RWPE2 (cell line): ENCODE measurements around the gene NUP62CL.

Experiments used
- ATAC-seq: fragments of 200-7000 bp; cut with Tn5 transposase; 3 replicates; pipeline ENCODE4 v1.9.1; 2021; ENCODE audit warnings: low read depth
- DNase-seq: peaks from one replicate; pipeline ENCODE4 v3.0.0-alpha.2; 2020; ENCODE audit warnings: low spot score
- H3K27ac ChIP-seq: fragments of 450-650 bp; 2 replicates; pipeline ENCODE4 v1.5.1; 2017; ENCODE audit warnings: mild to moderate bottlenecking; ENCODE audit not compliant: poor library complexity, severe bottlenecking
- H3K27me3 ChIP-seq: fragments of 250-450 bp; sonication (Bioruptor Pico); 2 replicates; pipeline ENCODE4 v1.5.1; 2021; ENCODE audit warnings: mild to moderate bottlenecking, moderate library complexity; ENCODE audit not compliant: insufficient read depth, poor library complexity, severe bottlenecking
- H3K36me3 ChIP-seq: fragments of 250-450 bp; sonication (Bioruptor Pico); 2 replicates; pipeline ENCODE4 v1.5.1; 2020; ENCODE audit warnings: low read depth, mild to moderate bottlenecking, moderate library complexity
- H3K4me1 ChIP-seq: fragments of 250-450 bp; sonication (Bioruptor Pico); 2 replicates; pipeline ENCODE4 v1.5.1; 2021; ENCODE audit warnings: mild to moderate bottlenecking, moderate library complexity; ENCODE audit not compliant: insufficient read depth, poor library complexity, severe bottlenecking
- H3K4me3 ChIP-seq: fragments of 250-450 bp; sonication (Bioruptor Pico); 2 replicates; pipeline ENCODE4 v1.5.1; 2021; ENCODE audit warnings: mild to moderate bottlenecking, moderate library complexity; ENCODE audit not compliant: severe bottlenecking
- H3K9me3 ChIP-seq: fragments of 250-450 bp; sonication (Bioruptor Pico); 2 replicates; pipeline ENCODE4 v1.5.1; 2021; ENCODE audit warnings: mild to moderate bottlenecking, moderate library complexity; ENCODE audit not compliant: severe bottlenecking
- TF ChIP-seq, protein P1 (sequence below): fragments of 450-650 bp; IDR thresholded peaks from one replicate; pipeline ENCODE4 v1.5.1; 2017; ENCODE audit warnings: mild to moderate bottlenecking, moderate library complexity; ENCODE audit not compliant: poor library complexity, severe bottlenecking

NUP62CL gene

DNA sequence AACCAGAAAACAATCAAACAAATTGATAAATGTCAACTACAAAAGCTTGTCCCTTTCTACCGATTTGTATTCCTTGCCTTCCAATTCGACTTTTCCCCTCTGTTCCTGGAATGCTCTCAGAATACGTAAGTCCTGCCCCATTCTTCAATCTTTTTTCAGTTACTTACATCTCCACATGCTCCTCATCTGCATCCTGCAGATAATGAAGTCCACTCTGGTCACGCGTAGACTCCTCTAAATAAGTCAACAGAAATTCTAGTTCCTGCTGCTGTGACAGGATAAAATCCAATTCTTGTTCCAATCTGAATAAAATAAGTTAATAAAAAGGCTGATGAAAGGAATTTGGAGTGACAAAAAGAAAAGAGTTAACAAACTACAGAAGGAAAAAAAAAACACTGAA lies 53.2 kb downstream of the NUP62CL start:
- TF ChIP-seq, protein P1, sequence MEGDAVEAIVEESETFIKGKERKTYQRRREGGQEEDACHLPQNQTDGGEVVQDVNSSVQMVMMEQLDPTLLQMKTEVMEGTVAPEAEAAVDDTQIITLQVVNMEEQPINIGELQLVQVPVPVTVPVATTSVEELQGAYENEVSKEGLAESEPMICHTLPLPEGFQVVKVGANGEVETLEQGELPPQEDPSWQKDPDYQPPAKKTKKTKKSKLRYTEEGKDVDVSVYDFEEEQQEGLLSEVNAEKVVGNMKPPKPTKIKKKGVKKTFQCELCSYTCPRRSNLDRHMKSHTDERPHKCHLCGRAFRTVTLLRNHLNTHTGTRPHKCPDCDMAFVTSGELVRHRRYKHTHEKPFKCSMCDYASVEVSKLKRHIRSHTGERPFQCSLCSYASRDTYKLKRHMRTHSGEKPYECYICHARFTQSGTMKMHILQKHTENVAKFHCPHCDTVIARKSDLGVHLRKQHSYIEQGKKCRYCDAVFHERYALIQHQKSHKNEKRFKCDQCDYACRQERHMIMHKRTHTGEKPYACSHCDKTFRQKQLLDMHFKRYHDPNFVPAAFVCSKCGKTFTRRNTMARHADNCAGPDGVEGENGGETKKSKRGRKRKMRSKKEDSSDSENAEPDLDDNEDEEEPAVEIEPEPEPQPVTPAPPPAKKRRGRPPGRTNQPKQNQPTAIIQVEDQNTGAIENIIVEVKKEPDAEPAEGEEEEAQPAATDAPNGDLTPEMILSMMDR, result no peak
- ATAC-seq (no peak), DNase-seq (no peak)
- peaks cover 8% of the 10 kb centered on the region for H3K4me1 ChIP-seq
- no peak overlapping the region for H3K27ac ChIP-seq
- H3K36me3 ChIP-seq, result no peaks in the 10 kb centered on the region
- no peaks in the 10 kb centered on the region for H3K9me3 ChIP-seq
- no peak overlapping the region for H3K4me3 ChIP-seq
- H3K27me3 ChIP-seq, result no peaks in the 10 kb centered on the region

DNA sequence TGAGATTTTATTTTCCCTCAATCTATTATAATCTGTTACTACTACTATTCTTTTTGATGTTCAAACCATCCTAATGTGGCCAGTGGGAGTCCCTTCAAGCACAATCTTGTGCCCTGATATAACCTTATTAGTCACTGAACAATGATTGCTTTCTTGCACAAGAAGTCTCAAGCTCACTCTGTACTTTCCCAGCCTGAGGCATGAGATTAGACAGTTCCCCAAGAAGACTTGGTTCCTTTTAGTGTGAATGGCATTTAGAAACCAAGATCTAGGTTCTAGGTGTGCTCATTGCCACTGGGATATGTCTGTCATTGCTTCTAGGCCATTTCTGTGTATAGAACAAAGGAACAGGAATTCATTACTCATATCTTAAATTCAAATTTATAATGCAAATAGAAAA lies 59.6 kb downstream of the NUP62CL start:
- Histone ChIP-seq H3K27ac (no peak overlapping the region), H3K4me3 (no peak overlapping the region), H3K36me3 (0 out of 2 replicates have a peak, but pooled peaks cover 9% of the 10 kb centered on the region), H3K4me1 (peaks cover 2% of the 10 kb centered on the region), H3K9me3 (no peaks in the 10 kb centered on the region), H3K27me3 (no peaks in the 10 kb centered on the region)
- ATAC-seq, result peak; percentile 35; the same call in 2 of the 3 replicates
- DNase-seq, result no peak
- TF ChIP-seq, protein P1, result no peak

DNA sequence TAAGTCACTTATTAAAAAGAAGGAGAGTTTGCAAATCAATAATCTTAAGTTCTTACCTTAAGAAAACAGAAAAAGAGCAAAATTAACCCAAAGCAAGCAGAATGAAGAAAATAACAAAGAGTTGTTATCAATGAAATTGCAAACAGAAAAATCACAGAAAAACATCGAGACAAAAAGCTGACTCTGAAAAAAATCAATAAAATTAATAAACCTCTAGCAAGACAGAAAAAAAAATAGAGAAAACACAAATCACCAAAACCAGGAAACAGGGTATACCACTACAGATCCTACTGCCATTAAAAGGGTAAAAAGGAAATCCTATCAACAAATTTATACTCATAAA lies 70.3 kb downstream of the NUP62CL start:
- no peaks in the 10 kb centered on the region for H3K36me3 ChIP-seq
- ATAC-seq (no peak), DNase-seq (no peak)
- no peaks in the 10 kb centered on the region for H3K27me3 ChIP-seq
- peak overlapping the region; percentile 14 for H3K4me3 ChIP-seq
- TF ChIP-seq, protein P1, result no peak
- H3K9me3 ChIP-seq, result no peaks in the 10 kb centered on the region
- peaks cover 20% of the 10 kb centered on the region for H3K4me1 ChIP-seq
- peak overlapping the region; percentile 90 for H3K27ac ChIP-seq

DNA sequence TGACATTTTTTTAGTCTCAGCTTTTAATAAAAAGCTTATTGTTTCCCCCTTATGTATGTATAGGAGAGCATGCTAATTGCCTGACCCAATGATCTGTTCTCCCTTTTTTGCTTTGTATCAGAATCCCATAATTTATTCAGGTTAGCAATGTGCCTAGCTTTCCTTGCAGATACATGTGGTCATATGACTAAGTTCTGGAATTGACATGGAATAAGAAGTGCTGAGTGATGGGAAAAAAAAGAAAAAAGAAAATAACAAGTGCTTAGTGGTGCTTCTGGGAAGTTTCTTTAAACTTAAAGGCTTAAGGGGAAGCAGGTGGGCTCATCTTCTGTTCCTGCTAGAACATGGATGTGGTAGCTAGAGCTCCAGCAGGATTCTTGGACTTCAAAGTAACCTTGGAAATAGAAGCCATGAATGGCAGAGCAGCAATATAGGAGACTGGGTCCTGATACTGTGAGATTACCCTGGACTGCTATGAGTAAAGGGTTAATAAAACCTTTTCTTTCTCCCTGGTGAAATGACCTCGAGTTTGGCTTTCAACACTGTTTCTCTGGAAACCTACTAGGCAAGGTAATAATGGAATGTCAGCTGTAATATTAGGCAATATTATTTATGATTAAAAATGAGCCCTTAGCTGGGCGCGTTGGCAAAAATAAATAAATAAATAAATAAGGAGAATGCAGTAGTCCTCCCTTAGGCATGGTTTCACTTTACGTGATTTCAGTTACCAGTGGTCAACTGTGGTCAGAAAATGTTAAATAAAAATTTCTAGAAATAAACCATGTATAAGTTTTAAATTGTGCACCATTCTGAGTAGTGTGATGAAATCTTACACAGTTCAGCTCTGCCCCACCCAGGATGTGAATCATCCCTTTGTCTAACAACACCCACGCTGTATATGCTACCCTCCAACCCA lies 70.9 kb downstream of the NUP62CL start:
- H3K27ac ChIP-seq, result peak overlapping the region; percentile 90
- peak overlapping the region; percentile 14 for H3K4me3 ChIP-seq
- H3K36me3 ChIP-seq, result no peaks in the 10 kb centered on the region
- TF ChIP-seq, protein P1, result no peak
- DNase-seq, result no peak
- H3K27me3 ChIP-seq, result no peaks in the 10 kb centered on the region
- no peaks in the 10 kb centered on the region for H3K9me3 ChIP-seq
- peak; percentile 96 for ATAC-seq
- H3K4me1 ChIP-seq, result peaks cover 20% of the 10 kb centered on the region

DNA sequence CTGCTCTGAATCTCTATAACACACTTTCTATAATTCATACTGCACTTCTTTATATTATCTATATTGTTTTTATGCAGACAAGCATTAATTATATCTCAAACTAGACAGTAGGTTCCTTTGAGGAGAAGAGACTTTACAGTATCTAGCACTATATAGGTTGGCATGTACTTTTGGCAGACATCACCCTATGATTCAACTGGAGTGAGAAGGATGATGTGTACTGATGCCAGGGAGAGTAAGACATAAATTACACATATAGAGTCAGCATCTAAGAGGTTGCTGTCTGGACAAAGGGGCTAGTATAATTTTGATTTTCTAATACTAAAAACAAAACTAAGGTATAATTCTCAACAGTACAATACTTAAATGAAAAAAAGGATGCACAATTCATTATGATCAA lies 82.5 kb downstream of the NUP62CL start:
- no peak for DNase-seq
- H3K4me1 ChIP-seq, result no peaks in the 10 kb centered on the region
- H3K9me3 ChIP-seq, result no peaks in the 10 kb centered on the region
- TF ChIP-seq, protein P1, result no peak
- peak; percentile 65; the same call in 2 of the 3 replicates for ATAC-seq
- H3K27me3 ChIP-seq, result no peaks in the 10 kb centered on the region
- no peak overlapping the region for H3K27ac ChIP-seq
- no peak overlapping the region for H3K4me3 ChIP-seq
- no peaks in the 10 kb centered on the region for H3K36me3 ChIP-seq
